ENCODE measurements around the gene SGSM1. TPM values are rescaled to one million over a fixed set of nuclear protein-coding genes. Genes with fewer than 3 reads are reported as not detected.

Gene SGSM1
- total RNA-seq, 1 donor from 2014 or later, result under 0.01 TPM

DNA sequence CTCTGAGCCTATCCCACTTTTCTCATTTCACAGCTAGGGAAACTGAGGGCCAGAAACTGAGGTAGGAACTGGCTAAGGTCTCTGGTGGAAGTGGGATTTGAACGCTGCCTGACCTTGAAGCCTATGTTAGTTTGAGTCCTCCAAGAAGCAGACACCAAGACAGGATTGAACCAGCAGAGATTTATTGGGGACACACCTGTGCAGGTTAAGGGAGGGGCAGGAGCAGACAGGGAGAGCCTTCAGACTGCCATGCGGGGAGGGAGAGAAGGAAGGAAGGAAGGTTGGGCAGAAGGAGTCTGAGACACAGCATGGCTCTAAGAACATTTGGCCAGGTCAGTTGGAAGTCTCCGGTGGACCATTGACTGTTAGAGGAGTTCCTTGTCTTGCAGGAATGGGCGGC lies 59.5 kb downstream of the SGSM1 start:
- Histone ChIP-seq H3K27ac (ENCODE audit: low read depth, low read length) (no peak overlapping the region), H3K36me3 (ENCODE audit: control insufficient read depth in 3 of 3, insufficient read depth in 3 of 3, low read length in 3 of 3) (no peaks in the 10 kb centered on the region), H3K9me3 (ENCODE audit: control insufficient read depth in 3 of 3, low read length in 3 of 3) (peaks cover 0 to 2% (median 0%) of the 10 kb centered on the region in 3 donors), H3K27me3 (ENCODE audit: control insufficient read depth in 3 of 3, insufficient read depth in 3 of 3, low read length in 3 of 3) (peaks cover 0 to 23% (median 16%) of the 10 kb centered on the region in 3 donors), H3K4me3 (ENCODE audit: low read length in 3 of 3) (no peak overlapping the region), H3K4me1 (ENCODE audit: control insufficient read depth in 3 of 3, insufficient read depth in 3 of 3, low read length in 3 of 3) (no peaks in the 10 kb centered on the region), H3K9ac (ENCODE audit: low read depth in 1 of 3, low read length in 3 of 3) (no peak overlapping the region)

DNA sequence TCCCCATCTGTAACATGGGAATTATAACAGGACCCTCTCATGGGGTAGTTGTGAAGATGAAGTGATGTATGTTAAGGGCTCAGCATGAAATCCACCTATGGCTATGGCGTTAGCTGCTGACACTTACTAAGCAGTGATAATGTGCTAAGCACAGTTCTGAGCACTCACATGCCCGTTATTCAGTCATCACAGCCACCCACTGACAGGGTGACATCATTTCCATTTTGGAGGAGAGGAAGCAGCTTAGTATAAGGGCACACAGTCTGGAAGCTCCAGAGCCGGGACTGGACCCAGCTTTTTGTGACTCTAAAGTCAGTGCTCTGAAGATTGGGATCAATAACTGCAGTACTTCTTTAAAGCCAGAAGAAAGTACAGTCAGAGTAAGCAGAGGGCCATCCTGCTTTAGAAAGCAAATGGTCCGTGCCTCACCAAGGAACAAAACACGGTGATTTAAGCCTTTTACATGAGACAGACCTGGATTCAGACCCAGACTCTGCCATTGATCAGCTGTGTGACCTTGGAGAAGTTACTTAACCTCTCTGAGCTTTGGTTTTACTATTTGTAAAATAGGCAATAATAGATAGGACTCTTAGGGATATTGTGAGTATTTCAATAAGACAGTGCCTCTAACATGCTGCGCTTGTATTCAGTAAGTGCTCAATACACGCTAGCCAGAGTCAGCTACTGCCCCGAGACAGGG lies 61.5 kb downstream of the SGSM1 start:
- Histone ChIP-seq H3K36me3 (ENCODE audit: control insufficient read depth in 3 of 3, insufficient read depth in 3 of 3, low read length in 3 of 3) (no peaks in the 10 kb centered on the region), H3K9ac (ENCODE audit: low read depth in 1 of 3, low read length in 3 of 3) (no peak overlapping the region), H3K4me3 (ENCODE audit: low read length in 3 of 3) (no peak overlapping the region), H3K27me3 (ENCODE audit: control insufficient read depth in 3 of 3, insufficient read depth in 3 of 3, low read length in 3 of 3) (peaks cover 0 to 26% (median 15%) of the 10 kb centered on the region in 3 donors), H3K9me3 (ENCODE audit: control insufficient read depth in 3 of 3, low read length in 3 of 3) (peaks cover 0 to 2% (median 0%) of the 10 kb centered on the region in 3 donors), H3K27ac (ENCODE audit: low read depth, low read length) (no peak overlapping the region), H3K4me1 (ENCODE audit: control insufficient read depth in 3 of 3, insufficient read depth in 3 of 3, low read length in 3 of 3) (no peaks in the 10 kb centered on the region)

DNA sequence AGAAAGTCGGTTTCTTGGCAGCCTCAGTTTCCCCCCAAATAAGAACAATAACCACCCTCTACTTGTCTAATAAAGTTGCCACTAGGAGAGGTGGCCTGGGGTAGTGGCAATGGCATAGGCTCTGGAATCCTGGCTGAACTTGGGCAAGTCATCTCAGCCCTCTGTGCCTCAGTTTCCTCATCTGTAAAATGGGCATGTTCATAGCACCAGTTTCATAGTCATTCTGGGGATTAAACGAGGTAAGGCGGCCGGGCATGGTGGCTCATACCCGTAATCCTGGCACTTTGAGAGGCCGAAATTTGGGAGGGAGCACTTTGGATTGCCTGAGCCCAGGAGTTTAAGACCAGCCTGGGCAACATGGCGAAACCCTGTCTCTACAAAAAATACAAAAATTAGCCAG lies 63.0 kb downstream of the SGSM1 start:
- peaks cover 0 to 2% (median 0%) of the 10 kb centered on the region in 3 donors for H3K9me3 ChIP-seq (ENCODE audit: control insufficient read depth in 3 of 3, low read length in 3 of 3)
- no peaks in the 10 kb centered on the region for H3K4me1 ChIP-seq (ENCODE audit: control insufficient read depth in 3 of 3, insufficient read depth in 3 of 3, low read length in 3 of 3)
- no peak overlapping the region for H3K4me3 ChIP-seq (ENCODE audit: low read length in 3 of 3)
- no peak overlapping the region for H3K27ac ChIP-seq (ENCODE audit: low read depth, low read length)
- no peak overlapping the region for H3K9ac ChIP-seq (ENCODE audit: low read depth in 1 of 3, low read length in 3 of 3)
- peaks cover 0 to 26% (median 16%) of the 10 kb centered on the region in 3 donors for H3K27me3 ChIP-seq (ENCODE audit: control insufficient read depth in 3 of 3, insufficient read depth in 3 of 3, low read length in 3 of 3)
- H3K36me3 ChIP-seq (ENCODE audit: control insufficient read depth in 3 of 3, insufficient read depth in 3 of 3, low read length in 3 of 3), result no peaks in the 10 kb centered on the region

DNA sequence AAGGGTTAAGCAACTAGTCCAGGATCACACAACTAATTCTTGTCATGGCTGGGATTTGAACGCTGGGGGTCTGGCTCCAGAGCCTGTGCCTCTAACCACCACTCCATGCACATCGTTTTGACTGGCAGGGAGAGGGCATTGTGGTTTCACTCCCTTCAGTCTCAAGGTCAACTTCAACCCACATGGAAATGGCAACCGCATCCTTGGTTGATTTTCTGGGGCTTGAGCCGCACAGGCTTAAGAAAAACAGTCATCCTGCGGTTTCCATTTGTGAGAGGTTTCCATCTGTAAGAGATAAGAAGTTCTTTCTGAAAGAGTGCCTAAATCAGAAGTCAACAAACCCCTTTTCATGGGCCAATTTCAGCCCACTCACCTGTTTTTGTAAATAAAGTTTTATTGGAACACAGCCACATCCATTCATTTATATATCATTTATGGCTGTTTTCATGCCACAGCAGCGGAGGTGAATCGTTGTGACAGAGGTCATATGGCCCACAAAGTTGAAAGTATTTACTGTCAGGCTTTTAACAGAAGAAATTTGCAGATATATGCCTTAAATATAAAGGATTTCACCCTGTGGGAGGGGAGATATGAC lies 65.7 kb downstream of the SGSM1 start:
- Histone ChIP-seq H3K9me3 (ENCODE audit: control insufficient read depth in 3 of 3, low read length in 3 of 3) (peaks cover 0 to 2% (median 0%) of the 10 kb centered on the region in 3 donors), H3K9ac (ENCODE audit: low read depth in 1 of 3, low read length in 3 of 3) (no peak overlapping the region), H3K4me1 (ENCODE audit: control insufficient read depth in 3 of 3, insufficient read depth in 3 of 3, low read length in 3 of 3) (no peaks in the 10 kb centered on the region), H3K27ac (ENCODE audit: low read depth, low read length) (no peak overlapping the region), H3K4me3 (ENCODE audit: low read length in 3 of 3) (no peak overlapping the region), H3K27me3 (ENCODE audit: control insufficient read depth in 3 of 3, insufficient read depth in 3 of 3, low read length in 3 of 3) (peaks cover 0 to 19% (median 17%) of the 10 kb centered on the region in 3 donors), H3K36me3 (ENCODE audit: control insufficient read depth in 3 of 3, insufficient read depth in 3 of 3, low read length in 3 of 3) (no peaks in the 10 kb centered on the region)

DNA sequence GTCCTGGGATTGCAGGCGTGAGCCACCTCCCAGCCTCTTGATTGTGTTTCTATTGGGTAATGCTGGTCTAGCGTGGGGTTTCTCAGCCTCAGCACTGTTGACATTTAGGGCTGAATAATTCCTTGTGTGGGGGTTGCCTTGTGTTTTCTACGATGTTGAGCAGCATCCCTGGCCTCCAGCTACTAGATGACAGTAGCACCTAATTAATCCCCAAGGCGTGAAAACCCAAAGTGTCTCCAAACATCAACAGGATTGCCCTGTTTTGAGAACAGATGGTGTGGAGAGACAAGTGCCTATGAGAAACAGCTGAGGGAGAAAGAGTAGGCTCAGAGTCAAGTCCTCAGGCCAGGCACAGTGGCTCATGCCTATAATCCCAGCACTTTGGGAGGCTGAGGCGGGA lies 67.2 kb downstream of the SGSM1 start:
- peaks cover 0 to 2% (median 0%) of the 10 kb centered on the region in 3 donors for H3K9me3 ChIP-seq (ENCODE audit: control insufficient read depth in 3 of 3, low read length in 3 of 3)
- no peak overlapping the region for H3K4me3 ChIP-seq (ENCODE audit: low read length in 3 of 3)
- peaks cover 0 to 11% (median 9%) of the 10 kb centered on the region in 3 donors for H3K27me3 ChIP-seq (ENCODE audit: control insufficient read depth in 3 of 3, insufficient read depth in 3 of 3, low read length in 3 of 3)
- H3K4me1 ChIP-seq (ENCODE audit: control insufficient read depth in 3 of 3, insufficient read depth in 3 of 3, low read length in 3 of 3), result no peaks in the 10 kb centered on the region
- no peaks in the 10 kb centered on the region for H3K36me3 ChIP-seq (ENCODE audit: control insufficient read depth in 3 of 3, insufficient read depth in 3 of 3, low read length in 3 of 3)
- no peak overlapping the region for H3K9ac ChIP-seq (ENCODE audit: low read depth in 1 of 3, low read length in 3 of 3)
- H3K27ac ChIP-seq (ENCODE audit: low read depth, low read length), result no peak overlapping the region

DNA sequence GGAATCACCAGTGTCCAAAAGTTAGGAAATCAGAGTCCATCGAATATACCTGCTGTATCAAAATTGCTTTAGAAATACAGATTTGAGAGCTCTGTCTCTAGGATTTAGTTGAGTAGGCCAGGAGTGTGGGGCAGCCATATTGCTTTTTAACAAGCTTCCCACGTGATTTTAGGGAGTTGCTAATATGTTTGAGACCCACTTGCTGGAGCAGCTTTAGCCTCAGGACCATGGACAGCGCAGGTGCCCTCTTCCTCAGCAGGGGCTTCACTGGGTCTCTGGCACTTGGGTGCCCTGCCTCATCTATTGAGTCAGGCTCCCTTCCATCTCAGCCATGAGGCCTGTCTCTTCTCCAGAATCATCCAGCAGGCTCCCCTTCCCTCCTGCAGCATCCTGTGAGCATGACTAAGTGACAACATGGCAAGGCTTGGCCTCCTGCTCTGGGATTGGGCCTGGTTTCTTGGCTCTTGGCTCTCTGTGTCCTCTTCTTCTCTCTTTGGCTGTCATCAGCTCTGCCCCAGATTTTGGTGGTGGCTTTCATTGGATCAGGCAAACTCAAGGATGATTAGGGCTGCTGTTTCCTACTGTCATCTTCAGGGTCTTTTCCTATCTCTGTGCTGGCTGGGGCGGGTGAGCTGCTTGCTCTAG lies 70.0 kb downstream of the SGSM1 start:
- Histone ChIP-seq H3K36me3 (ENCODE audit: control insufficient read depth in 3 of 3, insufficient read depth in 3 of 3, low read length in 3 of 3) (no peaks in the 10 kb centered on the region), H3K9ac (ENCODE audit: low read depth in 1 of 3, low read length in 3 of 3) (no peak overlapping the region), H3K9me3 (ENCODE audit: control insufficient read depth in 3 of 3, low read length in 3 of 3) (peaks cover 0 to 2% (median 0%) of the 10 kb centered on the region in 3 donors), H3K27me3 (ENCODE audit: control insufficient read depth in 3 of 3, insufficient read depth in 3 of 3, low read length in 3 of 3) (peaks cover 0 to 9% (median 4%) of the 10 kb centered on the region in 3 donors), H3K4me1 (ENCODE audit: control insufficient read depth in 3 of 3, insufficient read depth in 3 of 3, low read length in 3 of 3) (no peaks in the 10 kb centered on the region), H3K4me3 (ENCODE audit: low read length in 3 of 3) (no peak overlapping the region), H3K27ac (ENCODE audit: low read depth, low read length) (no peak overlapping the region)

DNA sequence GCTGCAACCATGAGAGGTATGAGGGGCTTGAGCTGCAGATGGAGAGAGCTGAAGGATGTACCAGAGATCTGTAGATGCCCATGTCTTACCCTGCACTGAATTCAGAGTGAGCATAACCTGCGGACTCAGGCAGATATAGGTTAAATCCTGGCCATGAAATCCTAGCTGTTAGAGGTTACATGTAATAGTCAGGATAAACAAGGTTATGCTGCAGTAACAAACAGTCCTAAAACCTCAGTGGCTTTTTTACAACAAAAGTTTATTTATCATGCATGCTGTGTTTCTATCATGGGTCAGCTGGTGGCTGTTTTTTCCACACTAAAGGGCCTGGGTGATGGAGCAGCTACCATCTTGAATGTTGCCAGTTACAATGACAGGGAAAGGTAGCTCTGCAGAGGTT lies 70.7 kb downstream of the SGSM1 start:
- Histone ChIP-seq H3K27me3 (ENCODE audit: control insufficient read depth in 3 of 3, insufficient read depth in 3 of 3, low read length in 3 of 3) (peaks cover 0 to 9% (median 4%) of the 10 kb centered on the region in 3 donors), H3K9me3 (ENCODE audit: control insufficient read depth in 3 of 3, low read length in 3 of 3) (peaks cover 0 to 2% (median 0%) of the 10 kb centered on the region in 3 donors), H3K36me3 (ENCODE audit: control insufficient read depth in 3 of 3, insufficient read depth in 3 of 3, low read length in 3 of 3) (no peaks in the 10 kb centered on the region), H3K27ac (ENCODE audit: low read depth, low read length) (no peak overlapping the region), H3K4me1 (ENCODE audit: control insufficient read depth in 3 of 3, insufficient read depth in 3 of 3, low read length in 3 of 3) (no peaks in the 10 kb centered on the region), H3K9ac (ENCODE audit: low read depth in 1 of 3, low read length in 3 of 3) (no peak overlapping the region), H3K4me3 (ENCODE audit: low read length in 3 of 3) (no peak overlapping the region)

DNA sequence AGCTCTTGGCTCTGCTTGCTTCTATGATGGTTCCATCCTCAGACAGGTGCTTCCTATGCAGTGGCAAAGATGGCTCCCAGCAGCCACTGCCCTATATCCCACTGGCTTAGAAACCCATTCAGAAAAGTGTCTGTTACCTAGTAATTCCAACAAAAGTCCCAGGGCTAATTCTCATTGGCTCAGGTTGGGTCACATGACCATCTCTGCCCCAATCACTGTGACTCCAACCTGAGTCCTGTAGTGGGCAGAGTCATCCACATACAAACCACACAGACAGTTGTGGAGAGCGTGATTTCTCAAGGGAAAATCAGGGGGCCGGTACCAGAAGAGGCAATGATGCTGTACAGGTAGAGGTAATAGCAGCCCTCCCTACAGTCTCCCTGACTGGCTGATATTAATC lies 73.0 kb downstream of the SGSM1 start:
- no peak overlapping the region for H3K4me3 ChIP-seq (ENCODE audit: low read length in 3 of 3)
- H3K36me3 ChIP-seq (ENCODE audit: control insufficient read depth in 3 of 3, insufficient read depth in 3 of 3, low read length in 3 of 3), result no peaks in the 10 kb centered on the region
- H3K27ac ChIP-seq (ENCODE audit: low read depth, low read length), result no peak overlapping the region
- peaks cover 0 to 6% (median 4%) of the 10 kb centered on the region in 3 donors for H3K27me3 ChIP-seq (ENCODE audit: control insufficient read depth in 3 of 3, insufficient read depth in 3 of 3, low read length in 3 of 3)
- no peak overlapping the region for H3K9ac ChIP-seq (ENCODE audit: low read depth in 1 of 3, low read length in 3 of 3)
- H3K9me3 ChIP-seq (ENCODE audit: control insufficient read depth in 3 of 3, low read length in 3 of 3), result peaks cover 0 to 2% (median 0%) of the 10 kb centered on the region in 3 donors
- no peaks in the 10 kb centered on the region for H3K4me1 ChIP-seq (ENCODE audit: control insufficient read depth in 3 of 3, insufficient read depth in 3 of 3, low read length in 3 of 3)

DNA sequence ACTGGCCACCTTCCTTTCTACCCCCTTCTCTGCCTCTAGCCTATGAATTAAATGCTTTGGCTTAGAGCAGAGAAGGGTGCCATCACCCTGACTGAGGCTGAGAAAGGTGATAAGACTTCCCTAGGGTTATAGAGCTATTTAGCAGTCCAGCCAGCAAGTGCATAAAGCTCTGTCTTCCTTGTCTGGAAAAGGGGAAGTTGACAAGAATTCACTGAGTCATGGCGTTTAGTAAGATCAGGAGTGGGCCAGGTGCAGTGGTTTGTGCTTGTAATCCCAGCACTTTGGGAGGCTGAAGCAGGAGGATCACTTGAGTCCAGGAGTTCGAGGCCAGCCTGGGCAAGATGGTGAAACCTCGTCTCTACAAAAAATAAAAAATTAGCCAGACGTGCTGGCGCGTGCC lies 77.4 kb downstream of the SGSM1 start:
- Histone ChIP-seq H3K9me3 (ENCODE audit: control insufficient read depth in 3 of 3, low read length in 3 of 3) (no peaks in the 10 kb centered on the region), H3K36me3 (ENCODE audit: control insufficient read depth in 3 of 3, insufficient read depth in 3 of 3, low read length in 3 of 3) (no peaks in the 10 kb centered on the region), H3K4me3 (ENCODE audit: low read length in 3 of 3) (no peak overlapping the region), H3K27me3 (ENCODE audit: control insufficient read depth in 3 of 3, insufficient read depth in 3 of 3, low read length in 3 of 3) (peaks cover 0 to 3% (median 0%) of the 10 kb centered on the region in 3 donors), H3K9ac (ENCODE audit: low read depth in 1 of 3, low read length in 3 of 3) (no peak overlapping the region), H3K4me1 (ENCODE audit: control insufficient read depth in 3 of 3, insufficient read depth in 3 of 3, low read length in 3 of 3) (no peaks in the 10 kb centered on the region), H3K27ac (ENCODE audit: low read depth, low read length) (no peak overlapping the region)

DNA sequence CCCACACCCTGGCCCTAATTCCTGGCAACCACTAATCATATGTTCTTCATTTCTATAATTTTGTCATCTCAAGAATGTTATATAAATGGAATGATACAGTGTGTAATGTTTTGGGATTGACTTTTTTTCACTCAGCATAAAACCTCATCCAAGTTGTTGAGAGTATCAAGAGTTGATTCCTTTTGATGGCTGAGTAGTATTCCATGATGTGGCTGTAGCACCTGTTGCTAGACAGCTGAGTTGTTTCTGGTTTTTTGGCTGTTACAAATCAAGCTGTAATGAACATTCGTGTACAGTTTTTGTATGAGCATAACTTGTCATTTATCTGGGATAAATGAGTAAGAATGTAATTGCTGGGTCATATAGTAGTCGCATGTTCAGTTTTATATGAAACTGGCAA lies 81.2 kb downstream of the SGSM1 start:
- Histone ChIP-seq H3K27ac (ENCODE audit: low read depth, low read length) (no peak overlapping the region), H3K36me3 (ENCODE audit: control insufficient read depth in 3 of 3, insufficient read depth in 3 of 3, low read length in 3 of 3) (no peaks in the 10 kb centered on the region), H3K9me3 (ENCODE audit: control insufficient read depth in 3 of 3, low read length in 3 of 3) (no peaks in the 10 kb centered on the region), H3K4me1 (ENCODE audit: control insufficient read depth in 3 of 3, insufficient read depth in 3 of 3, low read length in 3 of 3) (no peaks in the 10 kb centered on the region), H3K9ac (ENCODE audit: low read depth in 1 of 3, low read length in 3 of 3) (no peak overlapping the region), H3K27me3 (ENCODE audit: control insufficient read depth in 3 of 3, insufficient read depth in 3 of 3, low read length in 3 of 3) (peaks cover 0 to 3% (median 0%) of the 10 kb centered on the region in 3 donors), H3K4me3 (ENCODE audit: low read length in 3 of 3) (no peak overlapping the region)

All from skeletal muscle tissue (tissue), 4 donors.